Glutamatergic neuron (in vitro differentiated cells): Measurements from ENCODE around the gene TMEM253. TPM values are rescaled to one million over a fixed set of nuclear protein-coding genes. Genes with fewer than 3 reads are reported as not detected.

Experiments
- DNase-seq: peaks from one replicate; pipeline ENCODE4 v3.0.0; 2022
- H3K27ac Mint-ChIP-seq: one replicate; pipeline ENCODE4 v1.8.0; 2020; ENCODE audit warnings: mild to moderate bottlenecking, mixed read lengths, inconsistent platforms; ENCODE audit not compliant: unreplicated experiment
- H3K27me3 Mint-ChIP-seq: one replicate; pipeline ENCODE4 v1.8.0; 2020; ENCODE audit warnings: mild to moderate bottlenecking, moderate library complexity, mixed read lengths, inconsistent platforms; ENCODE audit not compliant: unreplicated experiment
- H3K36me3 Mint-ChIP-seq: one replicate; pipeline ENCODE4 v1.8.0; 2020; ENCODE audit warnings: mild to moderate bottlenecking, mixed read lengths, inconsistent platforms; ENCODE audit not compliant: unreplicated experiment
- H3K4me1 Mint-ChIP-seq: one replicate; pipeline ENCODE4 v1.8.0; 2020; ENCODE audit warnings: mild to moderate bottlenecking, low read depth, mixed read lengths, inconsistent platforms; ENCODE audit not compliant: unreplicated experiment
- H3K4me3 Mint-ChIP-seq: one replicate; pipeline ENCODE4 v1.8.0; 2020; ENCODE audit warnings: mild to moderate bottlenecking, mixed read lengths, inconsistent platforms; ENCODE audit not compliant: unreplicated experiment
- H3K9me3 Mint-ChIP-seq: one replicate; pipeline ENCODE4 v1.8.0; 2020; ENCODE audit warnings: mild to moderate bottlenecking, moderate library complexity, mixed read lengths, inconsistent platforms; ENCODE audit not compliant: unreplicated experiment
- CTCF ChIP-seq: fragments of 200-600 bp; sonication (generic); IDR thresholded peaks from one replicate; pipeline ENCODE4 v1.5.0; 2021; ENCODE audit not compliant: partially characterized antibody, unreplicated experiment
- total RNA-seq: library from RNA; stranded (reverse); fragmentation: NEBNext Ultra II Directional; extraction: Animal tissue kit (Norgen Biotek cat#: 25700); gene quantifications from one replicate; pipeline ENCODE4 v1.2.1, GENCODE V29; 2021; ENCODE audit not compliant: unreplicated experiment

The TMEM253 gene
- total RNA-seq, 1 donor from 2014 or later = 0.64 TPM

GRCh38 chr14:21092273-21093011 is 8.4 kb upstream of the TMEM253 start:
- H3K4me1 Mint-ChIP-seq = peaks cover 49% of the 10 kb centered on the region
- peak; percentile 91 for DNase-seq
- H3K4me3 Mint-ChIP-seq = peak overlapping the region; percentile 97
- H3K36me3 Mint-ChIP-seq = no peaks in the 10 kb centered on the region
- H3K27ac Mint-ChIP-seq = peak overlapping the region; percentile 75
- H3K9me3 Mint-ChIP-seq = peaks cover 28% of the 10 kb centered on the region
- TF ChIP-seq CTCF = peak; percentile 99
- peaks cover 36% of the 10 kb centered on the region for H3K27me3 Mint-ChIP-seq

GRCh38 chr14:21093018-21093417 is 7.8 kb upstream of the TMEM253 start:
- peaks cover 29% of the 10 kb centered on the region for H3K9me3 Mint-ChIP-seq
- no peak for DNase-seq

GRCh38 chr14:21093769-21094681 is 6.8 kb upstream of the TMEM253 start:
- peak; percentile 81 for DNase-seq
- peaks cover 34% of the 10 kb centered on the region for H3K9me3 Mint-ChIP-seq
- H3K27me3 Mint-ChIP-seq = peaks cover 41% of the 10 kb centered on the region
- peak overlapping the region; percentile 100 for H3K27ac Mint-ChIP-seq
- TF ChIP-seq CTCF = peak; percentile 76
- peaks cover 43% of the 10 kb centered on the region for H3K4me1 Mint-ChIP-seq
- peak overlapping the region; percentile 97 for H3K4me3 Mint-ChIP-seq
- H3K36me3 Mint-ChIP-seq = peaks cover 3% of the 10 kb centered on the region

More at GRCh38 chr14:21093018-21093417, 7.8 kb upstream of the TMEM253 start:
- peak overlapping the region; percentile 100 for H3K27ac Mint-ChIP-seq
- peaks cover 36% of the 10 kb centered on the region for H3K27me3 Mint-ChIP-seq
- peak overlapping the region; percentile 97 for H3K4me3 Mint-ChIP-seq
- no peak for TF ChIP-seq CTCF
- H3K36me3 Mint-ChIP-seq = no peaks in the 10 kb centered on the region
- peaks cover 43% of the 10 kb centered on the region for H3K4me1 Mint-ChIP-seq

- no peak for TF ChIP-seq CTCF
- H3K36me3 Mint-ChIP-seq = peaks cover 3% of the 10 kb centered on the region
- peak overlapping the region; percentile 97 for H3K4me3 Mint-ChIP-seq
- H3K4me1 Mint-ChIP-seq = peaks cover 50% of the 10 kb centered on the region
- H3K27ac Mint-ChIP-seq = peak overlapping the region; percentile 100
- DNase-seq = peak; percentile 55
- peaks cover 38% of the 10 kb centered on the region for H3K9me3 Mint-ChIP-seq
- peaks cover 44% of the 10 kb centered on the region for H3K27me3 Mint-ChIP-seq
These were observed 5.2 kb upstream of the TMEM253 start for GRCh38 chr14:21095430-21096205.
